MM.1S (cell line): Measurements from ENCODE around the gene FMN1.

Experiments used
- EZH2 ChIP-seq: fragments of 300-600 bp; sonication (generic); optimal IDR thresholded peaks from 2 replicates; pipeline ENCODE3; 2017; ENCODE audit warnings: low read depth, mild to moderate bottlenecking, antibody characterized with exemption, low read length, mixed read lengths
- TF ChIP-seq, protein P1 (sequence below): fragments of 300-600 bp; sonication (generic); IDR thresholded peaks from 2 replicates; pipeline ENCODE4 v1.5.1; 2016; ENCODE audit warnings: antibody characterized with exemption, low read length, mixed read lengths

GRCh38 chr15:33115191-33115861 is 79.2 kb downstream of the FMN1 start:
- TF ChIP-seq, protein P1, sequence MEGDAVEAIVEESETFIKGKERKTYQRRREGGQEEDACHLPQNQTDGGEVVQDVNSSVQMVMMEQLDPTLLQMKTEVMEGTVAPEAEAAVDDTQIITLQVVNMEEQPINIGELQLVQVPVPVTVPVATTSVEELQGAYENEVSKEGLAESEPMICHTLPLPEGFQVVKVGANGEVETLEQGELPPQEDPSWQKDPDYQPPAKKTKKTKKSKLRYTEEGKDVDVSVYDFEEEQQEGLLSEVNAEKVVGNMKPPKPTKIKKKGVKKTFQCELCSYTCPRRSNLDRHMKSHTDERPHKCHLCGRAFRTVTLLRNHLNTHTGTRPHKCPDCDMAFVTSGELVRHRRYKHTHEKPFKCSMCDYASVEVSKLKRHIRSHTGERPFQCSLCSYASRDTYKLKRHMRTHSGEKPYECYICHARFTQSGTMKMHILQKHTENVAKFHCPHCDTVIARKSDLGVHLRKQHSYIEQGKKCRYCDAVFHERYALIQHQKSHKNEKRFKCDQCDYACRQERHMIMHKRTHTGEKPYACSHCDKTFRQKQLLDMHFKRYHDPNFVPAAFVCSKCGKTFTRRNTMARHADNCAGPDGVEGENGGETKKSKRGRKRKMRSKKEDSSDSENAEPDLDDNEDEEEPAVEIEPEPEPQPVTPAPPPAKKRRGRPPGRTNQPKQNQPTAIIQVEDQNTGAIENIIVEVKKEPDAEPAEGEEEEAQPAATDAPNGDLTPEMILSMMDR, result no peak
- TF ChIP-seq EZH2, result no peak
